ENCODE measurements around the gene CREB3L2.
A peak's percentile ranks its signal among the peaks of the same experiment; 100 is the strongest.
"Not testable (repeated sequence)": the region's sequence is repeated elsewhere in the genome, so short reads cannot be mapped to it uniquely, and the experiment has no call there.

The CREB3L2 gene

GRCh38 chr7:138024343-138024691 is 22.4 kb upstream of the CREB3L2 start:
- no peak overlapping the region for H3K4me3 Mint-ChIP-seq
- no peak for DNase-seq
- no peaks in the 10 kb centered on the region for H3K27me3 Mint-ChIP-seq
- H3K9me3 Mint-ChIP-seq = peaks cover 6 to 8% of the 10 kb centered on the region in 2 donors
- ATAC-seq = no peak
- peaks cover 6% of the 10 kb centered on the region for H3K4me1 Mint-ChIP-seq
- H3K27ac Mint-ChIP-seq = no peak overlapping the region

GRCh38 chr7:138023618-138024342 is 21.9 kb upstream of the CREB3L2 start:
- DNase-seq (no peak), ATAC-seq (peak; percentile 67)
- H3K4me1 Mint-ChIP-seq = peaks cover 6% of the 10 kb centered on the region
- H3K4me3 Mint-ChIP-seq = no peak overlapping the region
- H3K27ac Mint-ChIP-seq = no peak overlapping the region
- H3K9me3 Mint-ChIP-seq = peaks cover 6 to 8% of the 10 kb centered on the region in 2 donors
- no peaks in the 10 kb centered on the region for H3K27me3 Mint-ChIP-seq

- Mint-ChIP-seq H3K27me3 (no peaks in the 10 kb centered on the region), H3K27ac (peak overlapping the region in 1 of 2 donors; percentile 34), H3K9me3 (peaks cover 6 to 8% of the 10 kb centered on the region in 2 donors), H3K4me1 (peaks cover 6% of the 10 kb centered on the region), H3K4me3 (no peak overlapping the region)
- ATAC-seq = no peak
- DNase-seq = no peak
Measured at GRCh38 chr7:138021889-138022288, 20.0 kb upstream of the CREB3L2 start.

- H3K27ac Mint-ChIP-seq = no peak overlapping the region
- no peak for DNase-seq
- H3K4me3 Mint-ChIP-seq = no peak overlapping the region
- H3K4me1 Mint-ChIP-seq = no peaks in the 10 kb centered on the region
- no peak for ATAC-seq
- no peaks in the 10 kb centered on the region for H3K27me3 Mint-ChIP-seq
- H3K9me3 Mint-ChIP-seq = no peaks in the 10 kb centered on the region
Measured at GRCh38 chr7:138017992-138018391, 16.1 kb upstream of the CREB3L2 start.

GRCh38 chr7:138015096-138015495 is 13.2 kb upstream of the CREB3L2 start:
- no peak for DNase-seq
- Mint-ChIP-seq H3K27ac (no peak overlapping the region), H3K27me3 (no peaks in the 10 kb centered on the region), H3K4me3 (no peak overlapping the region), H3K9me3 (no peaks in the 10 kb centered on the region), H3K4me1 (no peaks in the 10 kb centered on the region)
- no peak for ATAC-seq

GRCh38 chr7:138014686-138015085 is 12.8 kb upstream of the CREB3L2 start:
- no peak for DNase-seq
- Mint-ChIP-seq H3K27me3 (peaks cover 3% of the 10 kb centered on the region), H3K27ac (no peak overlapping the region), H3K9me3 (no peaks in the 10 kb centered on the region), H3K4me3 (no peak overlapping the region), H3K4me1 (no peaks in the 10 kb centered on the region)
- no peak for ATAC-seq

- H3K27me3 Mint-ChIP-seq, H3K4me3 Mint-ChIP-seq: not testable (repeated sequence)
Measured at GRCh38 chr7:138014201-138014600, 12.3 kb upstream of the CREB3L2 start.

GRCh38 chr7:138009350-138009653 is 7.4 kb upstream of the CREB3L2 start:
- no peaks in the 10 kb centered on the region for H3K9me3 Mint-ChIP-seq
- peaks cover 15% of the 10 kb centered on the region for H3K4me1 Mint-ChIP-seq
- H3K27me3 Mint-ChIP-seq = peaks cover 7% of the 10 kb centered on the region

More at GRCh38 chr7:138014201-138014600, 12.3 kb upstream of the CREB3L2 start:
- not testable (repeated sequence) for ATAC-seq, H3K9me3 Mint-ChIP-seq, H3K27ac Mint-ChIP-seq, DNase-seq, H3K4me1 Mint-ChIP-seq

GRCh38 chr7:138008588-138009349 is 6.9 kb upstream of the CREB3L2 start:
- DNase-seq = peak; percentile 35 to 42
- Mint-ChIP-seq H3K27ac (peak overlapping the region in 1 of 2 donors; percentile 82), H3K4me3 (no peak overlapping the region), H3K9me3 (no peaks in the 10 kb centered on the region), H3K4me1 (peaks cover 16% of the 10 kb centered on the region), H3K27me3 (peaks cover 7% of the 10 kb centered on the region)
- ATAC-seq = peak; percentile 56

More at GRCh38 chr7:138009350-138009653, 7.4 kb upstream of the CREB3L2 start:
- H3K27ac Mint-ChIP-seq = no peak overlapping the region
- ATAC-seq (no peak), DNase-seq (no peak)
- H3K4me3 Mint-ChIP-seq = no peak overlapping the region

GRCh38 chr7:138008019-138008587 is 6.2 kb upstream of the CREB3L2 start:
- Mint-ChIP-seq H3K27ac (peak overlapping the region in 1 of 2 donors; percentile 82), H3K9me3 (no peaks in the 10 kb centered on the region), H3K27me3 (peaks cover 7% of the 10 kb centered on the region), H3K4me1 (peaks cover 16% of the 10 kb centered on the region), H3K4me3 (no peak overlapping the region)
- DNase-seq (no peak), ATAC-seq (no peak)

GRCh38 chr7:138006106-138006505 is 4.2 kb upstream of the CREB3L2 start:
- peaks cover 7% of the 10 kb centered on the region for H3K27me3 Mint-ChIP-seq
- DNase-seq (no peak), ATAC-seq (no peak)
- H3K27ac Mint-ChIP-seq = peak overlapping the region in 1 of 2 donors; percentile 85
- H3K9me3 Mint-ChIP-seq = no peaks in the 10 kb centered on the region
- peaks cover 23% of the 10 kb centered on the region for H3K4me1 Mint-ChIP-seq
- no peak overlapping the region for H3K4me3 Mint-ChIP-seq

- ATAC-seq = no peak
- no peaks in the 10 kb centered on the region for H3K9me3 Mint-ChIP-seq
Measured at GRCh38 chr7:138004936-138005335, 3.0 kb upstream of the CREB3L2 start.

GRCh38 chr7:138004046-138004445 is 2.2 kb upstream of the CREB3L2 start:
- Mint-ChIP-seq H3K9me3 (no peaks in the 10 kb centered on the region), H3K4me1 (peaks cover 39% of the 10 kb centered on the region), H3K27ac (no peak overlapping the region), H3K4me3 (no peak overlapping the region), H3K27me3 (no peaks in the 10 kb centered on the region)
- DNase-seq (no peak), ATAC-seq (no peak)

More at GRCh38 chr7:138004936-138005335, 3.0 kb upstream of the CREB3L2 start:
- DNase-seq = no peak
- H3K27me3 Mint-ChIP-seq = peaks cover 7% of the 10 kb centered on the region
- no peak overlapping the region for H3K4me3 Mint-ChIP-seq
- H3K27ac Mint-ChIP-seq = peak overlapping the region in 1 of 2 donors; percentile 23
- peaks cover 30% of the 10 kb centered on the region for H3K4me1 Mint-ChIP-seq

GRCh38 chr7:138002828-138003189 is 923 bp upstream of the CREB3L2 start:
- Mint-ChIP-seq H3K27me3 (no peaks in the 10 kb centered on the region), H3K4me1 (peaks cover 38% of the 10 kb centered on the region), H3K9me3 (no peaks in the 10 kb centered on the region), H3K4me3 (peak overlapping the region; percentile 53 to 90), H3K27ac (no peak overlapping the region)
- no peak for ATAC-seq
- no peak for DNase-seq

- Mint-ChIP-seq H3K27me3 (no peaks in the 10 kb centered on the region), H3K4me3 (peak overlapping the region; percentile 90 to 96), H3K9me3 (no peaks in the 10 kb centered on the region), H3K4me1 (peaks cover 38% of the 10 kb centered on the region), H3K27ac (peak overlapping the region; percentile 96 to 98)
- ATAC-seq (peak; percentile 97), DNase-seq (peak; percentile 98 to 99)
Measured at GRCh38 chr7:138002096-138002827, 376 bp upstream of the CREB3L2 start.
